ENCODE data around the gene OSBPL3.
A peak's percentile ranks its signal among the peaks of the same experiment; 100 is the strongest.

OSBPL3 gene

GRCh38 chr7:24819916-24820689 lies 159.9 kb downstream of the OSBPL3 start:
- TF ChIP-seq CTCF (IDR thresholded peaks at IDR 0.05; ENCODE audit: insufficient read depth, low read depth, low read length, missing control alignments) = peak; percentile 81
- peak overlapping the region; percentile 24; the same call in 1 of the 2 replicates for H3K4me3 ChIP-seq (ENCODE audit: low read depth, low read length)
- DNase-seq (ENCODE audit: low read depth) = peak; percentile 94

- TF ChIP-seq CTCF (IDR thresholded peaks at IDR 0.05; ENCODE audit: insufficient read depth, low read depth, low read length, missing control alignments) = no peak
- DNase-seq (ENCODE audit: low read depth) = no peak
These were observed 162.6 kb downstream of the OSBPL3 start for GRCh38 chr7:24817339-24817738.

GRCh38 chr7:24816868-24817267 lies 163.1 kb downstream of the OSBPL3 start:
- no peak for TF ChIP-seq CTCF (IDR thresholded peaks at IDR 0.05; ENCODE audit: insufficient read depth, low read depth, low read length, missing control alignments)
- no peak overlapping the region for H3K4me3 ChIP-seq (ENCODE audit: low read depth, low read length)
- DNase-seq (ENCODE audit: low read depth) = no peak

More at GRCh38 chr7:24817339-24817738, 162.6 kb downstream of the OSBPL3 start:
- no peak overlapping the region for H3K4me3 ChIP-seq (ENCODE audit: low read depth, low read length)

- TF ChIP-seq CTCF (IDR thresholded peaks at IDR 0.05; ENCODE audit: insufficient read depth, low read depth, low read length, missing control alignments) = peak; percentile 82
- peak; percentile 65 for DNase-seq (ENCODE audit: low read depth)
- no peak overlapping the region for H3K4me3 ChIP-seq (ENCODE audit: low read depth, low read length)
These were observed 167.6 kb downstream of the OSBPL3 start for GRCh38 chr7:24812305-24812945.

GRCh38 chr7:24808518-24808917 lies 171.5 kb downstream of the OSBPL3 start:
- H3K4me3 ChIP-seq (ENCODE audit: low read depth, low read length) = no peak overlapping the region
- no peak for TF ChIP-seq CTCF (IDR thresholded peaks at IDR 0.05; ENCODE audit: insufficient read depth, low read depth, low read length, missing control alignments)
- DNase-seq (ENCODE audit: low read depth) = no peak

GRCh38 chr7:24802300-24802699 lies 177.7 kb downstream of the OSBPL3 start:
- no peak for DNase-seq (ENCODE audit: low read depth)
- TF ChIP-seq CTCF (IDR thresholded peaks at IDR 0.05; ENCODE audit: insufficient read depth, low read depth, low read length, missing control alignments) = no peak
- no peak overlapping the region for H3K4me3 ChIP-seq (ENCODE audit: low read depth, low read length)
